ENCODE results near the gene KIRREL3. TPM values are rescaled to one million over a fixed set of nuclear protein-coding genes. Genes with fewer than 3 reads are reported as not detected.

Gene KIRREL3
- total and polyA plus RNA-seq, 12 donors = 0.13 to 0.58 (median 0.30) TPM

DNA sequence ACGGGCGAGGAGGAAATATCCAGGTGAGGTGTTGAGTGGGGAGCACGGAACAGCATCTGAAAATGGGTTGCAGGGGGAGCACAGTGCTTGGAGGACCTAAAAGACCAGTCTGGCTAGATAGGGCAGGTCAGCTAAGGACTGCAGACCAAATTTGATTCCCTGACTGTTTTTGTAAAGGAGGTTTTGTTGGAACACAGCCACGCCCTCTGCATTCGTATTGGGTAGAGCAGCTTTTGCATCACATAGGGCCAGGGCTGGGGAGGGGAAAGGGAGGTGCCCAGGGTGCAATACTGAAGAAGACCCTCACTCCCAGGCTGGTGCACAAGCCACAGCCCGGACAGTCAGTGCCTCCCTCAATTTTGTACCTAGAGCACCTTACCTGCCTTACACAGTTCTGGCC, 286.8 kb downstream of the KIRREL3 start:
- Histone ChIP-seq H3K36me3 (no peaks in the 10 kb centered on the region), H3K4me1 (no peaks in the 10 kb centered on the region), H3K27me3 (peaks cover 0 to 66% (median 46%) of the 10 kb centered on the region in 7 donors), H3K4me3 (no peak overlapping the region), H3K27ac (no peak overlapping the region), H3K9me3 (no peaks in the 10 kb centered on the region)
- TF ChIP-seq CTCF (IDR thresholded peaks at IDR 0.05) = no peak
- no peak for ATAC-seq
- intact Hi-C loops (cut with DNase I) = loop anchor here in 2 of 10 donors (10.0 kb wide), 2 partner anchors 281 to 631 kb away; no protein-coding TSS in a partner anchor
- WGBS, 2 donors = 82 to 83% methylated on average over 6 of the region's 6 CpGs
- no peak for DNase-seq

DNA sequence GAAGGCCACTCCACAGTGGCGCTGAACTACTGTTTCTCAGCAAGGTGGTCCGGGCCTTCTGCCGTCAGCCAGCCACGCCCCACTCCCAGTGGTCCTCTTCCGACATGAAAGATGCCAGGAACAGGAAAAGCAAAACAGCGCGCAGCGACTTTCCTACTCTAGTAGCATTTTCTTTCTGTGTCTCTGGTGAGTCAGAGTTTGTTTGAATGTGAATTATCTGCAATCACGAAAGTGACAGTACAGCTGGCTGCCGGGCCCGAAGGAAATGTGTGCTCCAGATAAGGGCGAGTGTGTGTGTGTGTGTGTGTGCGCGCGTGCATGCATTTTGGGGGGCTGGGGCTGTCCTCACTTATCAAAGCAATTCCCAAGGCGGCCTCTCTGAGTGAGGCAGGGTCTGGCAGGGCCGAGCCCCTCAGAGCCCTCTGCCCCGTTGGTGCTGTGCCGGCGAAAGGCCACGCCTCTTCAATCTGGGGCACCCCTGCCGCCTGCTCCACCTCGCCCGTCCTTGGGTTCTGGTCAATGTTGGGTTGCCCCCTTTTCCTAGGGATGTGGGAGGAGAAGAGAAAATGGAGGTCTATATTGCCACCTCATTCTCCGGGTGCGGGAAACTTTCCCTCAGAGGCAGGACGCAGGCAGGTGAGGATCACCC, 288.5 kb downstream of the KIRREL3 start:
- 55 to 57% methylated on average over 27 of the region's 27 CpGs for WGBS, 2 donors
- TF ChIP-seq CTCF (IDR thresholded peaks at IDR 0.05) = no peak
- ATAC-seq (no peak), DNase-seq (no peak)
- H3K36me3 ChIP-seq = no peaks in the 10 kb centered on the region
- no peak overlapping the region for H3K27ac ChIP-seq
- H3K4me1 ChIP-seq = no peaks in the 10 kb centered on the region
- no peak overlapping the region for H3K4me3 ChIP-seq
- no peaks in the 10 kb centered on the region for H3K9me3 ChIP-seq
- intact Hi-C loops (cut with DNase I) = loop anchor here in 2 of 10 donors (10.0 kb wide), 2 partner anchors 283 to 633 kb away; no protein-coding TSS in a partner anchor
- peaks cover 0 to 64% (median 46%) of the 10 kb centered on the region in 7 donors for H3K27me3 ChIP-seq

DNA sequence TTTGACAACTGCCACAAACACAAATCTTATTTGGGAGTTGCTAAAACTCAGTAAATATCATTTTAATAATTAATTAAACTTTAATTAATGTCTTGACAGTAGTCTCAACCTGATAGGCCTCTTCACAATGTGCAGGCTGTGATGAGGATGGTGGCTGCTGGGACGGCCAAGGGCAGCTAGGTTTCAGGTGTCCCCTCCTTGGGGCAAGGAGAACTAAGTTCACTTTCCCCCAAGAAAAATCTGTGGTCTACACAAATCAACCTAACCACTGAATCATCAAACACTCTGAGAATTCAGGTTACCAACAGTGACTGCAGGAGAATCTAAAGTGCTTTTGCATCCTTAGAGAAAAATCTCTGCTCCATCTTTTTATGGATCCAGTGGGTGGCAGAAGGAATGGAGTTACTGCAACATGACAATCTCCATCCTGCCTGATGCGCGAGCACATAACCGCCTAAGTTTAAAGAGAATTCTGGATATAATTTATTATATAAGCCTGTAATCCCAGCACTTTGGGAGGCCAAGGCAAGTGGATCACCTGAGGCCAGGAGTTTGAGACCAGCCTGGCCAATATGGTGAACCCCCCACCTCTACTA, 289.7 kb downstream of the KIRREL3 start:
- TF ChIP-seq CTCF (IDR thresholded peaks at IDR 0.05) = no peak
- WGBS, 2 donors = 92 to 94% methylated on average over 4 of the region's 4 CpGs
- H3K36me3 ChIP-seq = no peaks in the 10 kb centered on the region
- no peaks in the 10 kb centered on the region for H3K9me3 ChIP-seq
- DNase-seq (no peak), ATAC-seq (no peak)
- peaks cover 0 to 63% (median 46%) of the 10 kb centered on the region in 7 donors for H3K27me3 ChIP-seq
- H3K27ac ChIP-seq = no peak overlapping the region
- no peaks in the 10 kb centered on the region for H3K4me1 ChIP-seq
- no peak overlapping the region for H3K4me3 ChIP-seq
- intact Hi-C loops (cut with DNase I) = loop anchor here in 2 of 10 donors (10.0 kb wide), 2 partner anchors 284 to 634 kb away; no protein-coding TSS in a partner anchor

DNA sequence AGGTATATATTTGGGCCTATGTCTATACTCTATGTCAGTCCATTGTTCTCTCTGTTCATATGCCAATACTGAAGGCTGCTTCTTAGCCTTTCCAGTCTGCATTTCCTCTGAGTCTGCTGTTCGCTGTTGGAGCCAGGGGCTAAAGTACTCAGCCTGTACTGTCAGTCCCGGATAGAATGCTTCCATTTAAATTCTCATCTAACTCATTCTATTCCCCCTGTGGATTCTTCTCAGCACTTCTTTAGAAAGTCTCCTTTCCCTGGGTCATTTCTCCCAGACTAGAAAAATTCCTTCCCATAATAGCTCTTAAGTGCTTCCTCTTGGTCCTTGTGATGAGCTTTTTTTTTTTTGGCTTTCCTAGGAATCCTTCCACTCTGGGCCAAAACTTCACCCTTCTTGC, 293.1 kb downstream of the KIRREL3 start:
- ATAC-seq (peak in 2 of 8 donors; percentile 4 to 29), DNase-seq (no peak)
- 36 to 44% methylated on average over 2 of the region's 2 CpGs for WGBS, 2 donors
- Histone ChIP-seq H3K27ac (no peak overlapping the region), H3K27me3 (peaks cover 0 to 43% (median 28%) of the 10 kb centered on the region in 7 donors), H3K4me3 (no peak overlapping the region), H3K36me3 (no peaks in the 10 kb centered on the region), H3K9me3 (no peaks in the 10 kb centered on the region), H3K4me1 (peaks cover 0 to 12% (median 0%) of the 10 kb centered on the region in 9 donors)
- intact Hi-C loops (cut with DNase I) = no loop called here
- TF ChIP-seq CTCF (IDR thresholded peaks at IDR 0.05) = no peak
